ENCODE measurements around the gene PTGES.
A peak's percentile ranks its signal among the peaks of the same experiment; 100 is the strongest.
"Not testable (repeated sequence)": the region's sequence is repeated elsewhere in the genome, so short reads cannot be mapped to it uniquely, and the experiment has no call there.

The PTGES gene

DNA sequence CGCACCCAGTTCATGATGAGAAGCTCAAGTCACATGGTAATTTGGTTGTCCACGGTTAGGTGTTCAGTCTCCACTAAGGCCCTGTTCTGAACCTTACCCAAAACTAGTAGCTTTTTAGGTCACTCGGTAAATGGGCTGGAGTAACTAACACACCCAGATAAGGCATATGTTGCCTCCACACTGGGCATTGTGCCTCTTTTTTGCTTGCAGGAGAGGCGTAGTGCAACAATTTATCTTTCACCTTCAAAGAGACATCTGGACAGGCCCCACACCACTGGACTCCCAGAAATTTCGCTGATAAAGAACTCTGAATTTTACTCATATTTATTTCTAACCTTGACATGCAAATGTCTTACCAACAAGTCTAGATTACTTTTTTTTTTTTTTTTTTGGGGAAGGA, 16.8 kb upstream of the PTGES start:
- DNase-seq, result no peak

DNA sequence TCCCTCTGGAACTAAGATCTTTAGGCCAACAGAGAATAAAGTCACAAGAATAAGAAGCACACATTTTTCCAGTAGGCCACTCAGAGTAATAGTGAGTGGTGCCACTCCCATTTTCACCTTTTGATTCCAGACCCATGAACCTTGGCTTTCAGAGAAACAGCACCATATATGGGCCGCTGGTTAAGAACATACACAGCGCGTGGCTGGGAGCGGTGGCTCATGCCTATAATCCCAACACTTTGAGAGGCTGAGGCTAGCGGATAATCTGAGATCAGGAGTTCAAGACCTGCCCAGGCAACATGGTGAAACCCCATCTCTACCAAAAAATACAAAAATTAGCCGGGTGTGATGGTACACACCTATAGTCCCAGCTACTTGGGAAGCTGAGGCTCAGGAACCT, 15.6 kb upstream of the PTGES start:
- no peak for DNase-seq

- DNase-seq, result no peak
Observed at GRCh38 chr9:129765764-129766317, 13.0 kb upstream of the PTGES start.

GRCh38 chr9:129762985-129763926, 10.4 kb upstream of the PTGES start:
- peak; percentile 67 for DNase-seq

DNA sequence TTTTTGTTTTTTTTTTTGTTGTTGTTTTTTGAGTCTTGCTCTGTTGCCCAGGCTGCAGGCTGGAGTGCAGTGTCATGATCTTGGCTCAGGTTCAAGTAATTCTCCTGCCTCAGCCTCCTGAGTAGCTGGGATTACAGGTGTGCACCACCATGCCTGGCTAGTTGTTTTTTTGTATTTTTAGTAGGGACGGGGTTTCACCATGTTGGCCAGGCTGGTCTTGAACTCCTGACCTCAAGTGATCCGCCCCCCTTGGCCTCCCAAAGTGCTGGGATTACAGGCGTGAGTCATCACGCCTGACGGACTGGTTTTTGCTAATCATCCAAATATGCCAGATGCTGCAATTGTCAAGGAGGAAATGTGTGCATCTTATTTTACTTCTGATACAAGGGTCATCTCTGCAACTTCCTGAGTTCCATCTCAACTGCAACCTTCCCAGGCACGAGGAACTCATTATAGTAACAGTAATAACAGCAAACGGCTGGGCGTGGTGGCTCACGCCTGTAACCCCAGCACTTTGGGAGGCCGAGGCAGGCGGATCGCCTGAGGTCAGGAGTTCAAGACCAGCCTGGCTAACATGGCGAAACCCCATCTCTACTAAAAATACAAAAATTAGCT, 9.6 kb upstream of the PTGES start:
- peak; percentile 96 for DNase-seq

GRCh38 chr9:129761901-129762369, 9.1 kb upstream of the PTGES start:
- DNase-seq, result peak; percentile 87

DNA sequence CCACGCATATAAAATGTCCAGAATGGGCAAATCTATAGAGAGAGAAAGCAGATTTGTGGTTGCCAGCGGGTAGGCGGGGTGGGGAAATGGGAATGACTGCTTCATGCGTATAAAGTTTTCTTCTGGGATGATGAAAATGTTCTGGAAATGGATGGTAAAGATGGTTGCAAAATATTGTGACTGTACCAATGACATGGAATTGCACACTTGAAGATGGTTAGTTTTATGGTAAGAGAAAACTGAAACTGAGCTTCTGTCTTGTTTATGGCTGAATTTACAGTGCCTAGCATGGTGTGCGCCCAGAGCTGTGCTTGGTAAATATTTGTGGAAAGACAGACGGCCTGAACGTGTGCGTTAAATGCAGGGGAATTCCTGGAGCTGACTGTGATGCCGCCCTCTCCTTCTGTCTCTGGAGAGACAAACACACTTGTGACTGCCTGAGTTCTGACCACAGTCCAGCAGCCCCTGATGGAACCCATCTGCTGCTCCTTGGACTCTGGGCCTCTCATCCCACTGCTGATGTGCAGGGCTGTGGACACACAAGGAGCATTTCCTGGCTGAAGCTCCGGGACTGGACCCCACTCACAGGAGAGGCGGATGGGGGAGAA, 8.6 kb upstream of the PTGES start:
- peak; percentile 48 for DNase-seq

DNA sequence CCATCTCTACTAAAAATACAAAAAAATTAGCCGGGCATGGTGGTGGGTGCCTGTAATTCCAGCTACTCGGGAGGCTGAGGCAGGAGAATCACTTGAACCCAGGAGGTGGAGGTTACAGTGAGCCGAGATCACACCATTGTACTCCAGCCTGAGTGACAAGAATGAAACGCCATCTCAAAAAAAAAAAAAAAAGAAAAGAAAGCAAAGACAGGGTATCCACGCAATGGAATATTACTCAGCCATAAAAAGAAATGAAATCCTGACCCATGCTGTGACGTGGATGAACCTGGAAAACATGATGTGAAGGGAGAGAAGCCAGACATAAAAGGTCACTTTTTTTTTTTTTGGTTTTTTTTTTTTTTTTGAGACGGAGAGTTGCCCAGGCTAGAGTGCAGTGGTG, 7.9 kb upstream of the PTGES start:
- not testable (repeated sequence) for DNase-seq

- DNase-seq, result no peak
Observed at GRCh38 chr9:129759804-129760502, 7.1 kb upstream of the PTGES start.

GRCh38 chr9:129759319-129759718, 6.5 kb upstream of the PTGES start:
- DNase-seq, result no peak

GRCh38 chr9:129757045-129757444, 4.2 kb upstream of the PTGES start:
- DNase-seq, result no peak

DNA sequence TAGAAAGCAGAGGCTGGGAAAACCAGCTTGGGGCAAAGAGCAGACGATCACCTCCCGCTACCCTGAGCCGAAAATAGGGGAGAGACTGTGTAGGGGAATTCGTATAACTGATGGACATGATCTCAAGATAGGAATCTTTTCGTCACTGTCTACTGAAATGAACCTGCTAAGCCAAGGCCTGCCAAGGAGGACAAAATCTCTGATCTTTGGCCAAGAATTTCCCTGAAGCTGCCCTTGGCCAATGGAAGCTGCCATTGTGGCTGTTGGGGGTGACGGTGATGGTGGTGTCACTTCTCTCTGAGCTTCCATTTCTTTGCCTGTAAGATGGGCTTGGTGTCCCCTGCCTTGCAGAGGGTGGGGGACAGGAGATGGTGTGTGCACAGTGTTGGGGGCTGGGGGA, 3.3 kb upstream of the PTGES start:
- no peak for DNase-seq

DNA sequence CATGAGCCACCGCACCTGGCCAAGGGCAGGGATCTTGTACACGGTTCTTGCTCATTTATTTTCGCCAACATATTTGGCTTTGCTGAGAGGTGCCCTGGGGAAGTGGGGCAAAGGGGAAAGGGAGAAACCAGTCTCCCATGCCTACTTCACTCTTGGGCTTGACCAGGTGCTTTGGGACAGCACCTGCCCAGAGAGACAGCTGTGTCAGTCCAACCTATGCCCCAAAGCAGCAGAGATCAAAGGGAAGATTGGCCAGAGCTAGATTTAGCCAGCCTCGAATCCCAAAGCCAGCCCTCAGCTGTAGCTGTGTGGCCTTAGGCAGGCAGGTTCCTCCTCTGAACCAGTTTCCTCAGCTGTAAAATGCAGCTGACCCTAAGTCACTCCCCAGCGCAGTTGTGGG, 2.3 kb upstream of the PTGES start:
- no peak for DNase-seq

GRCh38 chr9:129751841-129752801, 721 bp downstream of the PTGES start:
- DNase-seq, result no peak

GRCh38 chr9:129750013-129750638, 2.7 kb downstream of the PTGES start:
- DNase-seq, result peak; percentile 82

- DNase-seq, result no peak
Observed at GRCh38 chr9:129749575-129749974, 3.3 kb downstream of the PTGES start.

DNA sequence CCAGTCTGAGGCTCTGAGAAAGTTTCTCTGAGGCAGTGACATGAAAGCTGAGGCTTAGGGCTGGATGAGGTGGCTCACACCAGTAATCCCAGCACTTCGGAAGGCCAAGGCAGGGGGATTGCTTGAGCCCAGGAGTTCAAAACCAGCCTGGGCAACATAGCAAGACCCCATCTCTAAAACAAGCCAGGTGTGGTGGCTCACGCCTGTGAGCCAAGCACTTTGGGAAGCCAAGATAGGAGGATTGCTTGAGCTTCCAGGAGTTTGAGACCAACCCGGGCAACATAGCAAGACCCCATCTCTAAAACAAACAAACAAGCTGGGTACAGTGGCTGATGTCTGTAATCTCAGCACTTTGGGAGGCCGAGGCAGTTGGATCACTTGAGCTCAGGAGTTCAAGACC, 3.8 kb downstream of the PTGES start:
- DNase-seq, result not testable (repeated sequence)

- DNase-seq, result no peak
Observed at GRCh38 chr9:129748249-129748648, 4.6 kb downstream of the PTGES start.

GRCh38 chr9:129746092-129746777, 6.6 kb downstream of the PTGES start:
- peak; percentile 25 for DNase-seq

DNA sequence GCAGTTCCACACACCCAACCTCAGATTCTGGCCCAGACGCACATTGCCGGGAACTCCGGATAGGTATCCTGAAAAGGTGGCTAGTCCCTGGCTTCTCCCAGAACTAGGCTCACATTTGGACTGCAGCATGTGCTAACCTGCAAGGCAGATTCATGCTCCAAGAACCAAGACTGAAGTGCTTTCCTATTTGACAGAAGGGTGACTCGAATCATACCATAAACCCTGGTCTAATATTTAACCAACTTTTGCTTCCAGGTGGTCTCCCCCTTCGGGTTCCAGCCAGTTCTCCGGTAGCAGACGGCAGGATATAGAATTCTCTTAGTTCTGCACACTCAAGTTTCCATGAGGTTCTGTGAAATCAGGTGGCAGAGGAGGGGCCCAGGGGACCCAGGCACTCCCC, 7.6 kb downstream of the PTGES start:
- DNase-seq, result no peak
